GM23338 (cell line): ENCODE measurements around the gene ZNF385B. TPM values are rescaled to one million over a fixed set of nuclear protein-coding genes. Genes with fewer than 3 reads are reported as not detected.

Experiments
- ATAC-seq: fragments of 200-7000 bp; cut with Tn5 transposase; 3 replicates; pipeline ENCODE4 v1.9.1; 2020
- DNase-seq: peaks from one replicate; pipeline ENCODE4 v3.0.0-alpha.2; 2015; ENCODE audit warnings: low spot score
- H2AFZ ChIP-seq: fragments of 200-600 bp; sonication (generic); 2 replicates; pipeline ENCODE4 v1.8.0; 2016; ENCODE audit warnings: antibody characterized with exemption, mild to moderate bottlenecking, moderate library complexity
- H3F3A ChIP-seq: fragments of 200-600 bp; sonication (generic); replicated peaks from 2 replicates; pipeline ENCODE4 v1.8.0; 2017; ENCODE audit warnings: antibody characterized with exemption, mixed run types, low read depth
- H3K27ac ChIP-seq: fragments of 200-600 bp; sonication (generic); 2 replicates; pipeline ENCODE4 v1.6.1; 2016; ENCODE audit warnings: low read depth
- H3K27me3 ChIP-seq: fragments of 200-600 bp; sonication (generic); 2 replicates; pipeline ENCODE4 v1.8.0; 2016; ENCODE audit warnings: mild to moderate bottlenecking, mixed run types, moderate library complexity; ENCODE audit not compliant: insufficient read depth
- H3K36me3 ChIP-seq: fragments of 200-600 bp; sonication (generic); 2 replicates; pipeline ENCODE4 v1.8.0; 2016; ENCODE audit warnings: mild to moderate bottlenecking; ENCODE audit not compliant: insufficient read depth
- H3K4me1 ChIP-seq: fragments of 200-600 bp; sonication (generic); 2 replicates; pipeline ENCODE4 v1.8.0; 2016; ENCODE audit warnings: mild to moderate bottlenecking, moderate library complexity; ENCODE audit not compliant: insufficient read depth
- H3K4me2 ChIP-seq: fragments of 200-600 bp; sonication (generic); 2 replicates; pipeline ENCODE4 v1.7.1; 2017; ENCODE audit warnings: mixed run types
- H3K4me3 ChIP-seq: fragments of 200-600 bp; sonication (generic); 2 replicates; pipeline ENCODE4 v1.6.1; 2016; ENCODE audit warnings: mixed run types
- H3K79me2 ChIP-seq: fragments of 200-600 bp; sonication (generic); replicated peaks from 2 replicates; pipeline ENCODE4 v1.8.0; 2017; ENCODE audit warnings: mild to moderate bottlenecking; ENCODE audit not compliant: insufficient read depth
- H3K9me2 ChIP-seq: fragments of 200-600 bp; sonication (generic); 2 replicates; pipeline ENCODE4 v1.8.0; 2017; ENCODE audit not compliant: insufficient read depth
- H4K20me1 ChIP-seq: fragments of 200-600 bp; sonication (generic); replicated peaks from 2 replicates; pipeline ENCODE4 v1.8.0; 2017; ENCODE audit warnings: mild to moderate bottlenecking; ENCODE audit not compliant: insufficient read depth
- H3K27ac Mint-ChIP-seq: 2 replicates; pipeline ENCODE4 v1.8.0; 2020; ENCODE audit warnings: inconsistent platforms, mild to moderate bottlenecking, moderate library complexity, mixed read lengths
- H3K27me3 Mint-ChIP-seq: 3 replicates; pipeline ENCODE4 v1.8.0; 2022; ENCODE audit warnings: low read depth, mild to moderate bottlenecking, moderate library complexity, mixed read lengths, inconsistent platforms; ENCODE audit not compliant: insufficient read depth, poor library complexity
- H3K36me3 Mint-ChIP-seq: 3 replicates; pipeline ENCODE4 v1.8.0; 2021; ENCODE audit warnings: low read depth, mild to moderate bottlenecking, inconsistent platforms, moderate library complexity, mixed read lengths
- H3K4me1 Mint-ChIP-seq: 3 replicates; pipeline ENCODE4 v1.8.0; 2020; ENCODE audit warnings: mild to moderate bottlenecking, inconsistent platforms, mixed read lengths
- H3K4me3 Mint-ChIP-seq: 3 replicates; pipeline ENCODE4 v1.8.0; 2021; ENCODE audit warnings: moderate library complexity, mild to moderate bottlenecking, inconsistent platforms, mixed read lengths
- H3K9me3 Mint-ChIP-seq: 3 replicates; pipeline ENCODE4 v1.8.0; 2020; ENCODE audit warnings: moderate library complexity, mild to moderate bottlenecking, inconsistent platforms, mixed read lengths
- EZH2 ChIP-seq: fragments of 200-600 bp; sonication (generic); IDR thresholded peaks from one replicate; pipeline ENCODE4 v1.8.0; 2017; ENCODE audit warnings: antibody characterized with exemption, mild to moderate bottlenecking, low read depth; ENCODE audit not compliant: unreplicated experiment
- JUNB ChIP-seq: IDR thresholded peaks from one replicate; pipeline ENCODE4 v1.6.1; 2016; ENCODE audit warnings: antibody characterized with exemption; ENCODE audit not compliant: unreplicated experiment
- NANOG ChIP-seq: IDR thresholded peaks from 2 replicates; pipeline ENCODE4 v1.6.1; 2016; ENCODE audit warnings: antibody characterized with exemption, borderline replicate concordance
- STAT1 ChIP-seq: IDR thresholded peaks from one replicate; pipeline ENCODE4 v1.6.1; 2016; ENCODE audit warnings: antibody characterized with exemption; ENCODE audit not compliant: unreplicated experiment
- ZNF331 ChIP-seq: fragments of 250-450 bp; sonication (Bioruptor Pico); IDR thresholded peaks from 2 replicates; pipeline ENCODE4 v1.5.0; 2020; ENCODE audit warnings: low read depth, mild to moderate bottlenecking, moderate library complexity
- polyA plus RNA-seq: library from polyadenylated mRNA; unstranded; fragments of >200 nt; fragmentation: Nextera tagmentation; extraction: Ambion mirVana; gene quantifications from 2 replicates; pipeline ENCODE4 v1.2.1, GENCODE V29; 2016
- total RNA-seq: library from RNA; depleted of rRNA; stranded (reverse); fragments of >200 nt; shearing (Covaris generic); gene quantifications from 2 replicates; pipeline ENCODE4 v1.2.3, GENCODE V29; 2014
- TF ChIP-seq, protein P1 (sequence below): IDR thresholded peaks from 2 replicates; pipeline ENCODE4 v1.6.1; 2016; ENCODE audit warnings: antibody characterized with exemption
- TF ChIP-seq, protein P2 (sequence below): fragments of 250-450 bp; sonication (Bioruptor Pico); IDR thresholded peaks from 2 replicates; pipeline ENCODE4 v1.5.0; 2020; ENCODE audit warnings: mild to moderate bottlenecking, moderate library complexity
- TF ChIP-seq, protein P3 (sequence below), 2 experiments: fragments of 200-600 bp in 1 of 2; sonication (generic) in 1 of 2; conservative IDR thresholded peaks; 2 replicates each; pipeline versions ENCODE4 v1.5.1 to v1.6.1; 2016 to 2017; ENCODE audit warnings: antibody characterized with exemption in 2 of 2, low read depth in 2 of 2, mild to moderate bottlenecking in 2 of 2, moderate library complexity in 1 of 2

ZNF385B gene
- total and polyA plus RNA-seq, 2 experiments from 2014 or later: 1.5 to 4.6 TPM

DNA sequence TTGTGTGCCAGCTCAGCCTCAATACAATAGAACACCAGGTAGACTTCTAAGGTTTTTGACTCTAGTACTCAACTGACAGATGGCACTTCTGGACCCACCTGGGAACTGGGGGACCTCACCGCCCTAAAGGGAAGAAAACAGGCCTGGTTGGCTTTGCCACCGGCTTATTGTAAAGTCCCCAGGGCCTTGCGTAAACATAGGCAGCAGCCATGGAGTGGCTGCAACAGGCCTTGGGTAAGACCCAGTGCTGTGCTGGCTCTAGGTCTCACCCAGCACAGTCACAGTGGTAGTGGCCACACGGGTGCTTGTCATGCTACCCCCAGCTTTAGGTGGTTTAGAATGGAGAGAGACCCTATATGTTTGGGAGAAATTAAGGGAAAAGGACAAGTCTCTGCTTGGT is 366.1 kb downstream of the ZNF385B start:
- no peak overlapping the region for H3K4me3 ChIP-seq

More for the DNA sequence above, 366.1 kb downstream of the ZNF385B start:
- Mint-ChIP-seq H3K27me3 (no peaks in the 10 kb centered on the region), H3K9me3 (no peaks in the 10 kb centered on the region), H3K4me3 (no peak overlapping the region), H3K4me1 (no peaks in the 10 kb centered on the region), H3K36me3 (no peaks in the 10 kb centered on the region), H3K27ac (no peak overlapping the region)
- no peak for ATAC-seq
- Histone ChIP-seq H3K27me3 (no peaks in the 10 kb centered on the region), H3K36me3 (no peaks in the 10 kb centered on the region), H3K27ac (no peak overlapping the region), H3K79me2 (no peaks in the 10 kb centered on the region), H3K9me2 (no peaks in the 10 kb centered on the region), H4K20me1 (no peaks in the 10 kb centered on the region), H3K4me1 (no peaks in the 10 kb centered on the region), H3F3A (peaks cover 4% of the 10 kb centered on the region; the same call in 1 of the 2 replicates), H2AFZ (no peak overlapping the region), H3K4me2 (no peak overlapping the region)
- TF ChIP-seq JUNB (no peak), ZNF331 (CRISPR knock-in tag) (no peak), STAT1 (no peak), NANOG (no peak), EZH2 (no peak)
- TF ChIP-seq, protein P1, sequence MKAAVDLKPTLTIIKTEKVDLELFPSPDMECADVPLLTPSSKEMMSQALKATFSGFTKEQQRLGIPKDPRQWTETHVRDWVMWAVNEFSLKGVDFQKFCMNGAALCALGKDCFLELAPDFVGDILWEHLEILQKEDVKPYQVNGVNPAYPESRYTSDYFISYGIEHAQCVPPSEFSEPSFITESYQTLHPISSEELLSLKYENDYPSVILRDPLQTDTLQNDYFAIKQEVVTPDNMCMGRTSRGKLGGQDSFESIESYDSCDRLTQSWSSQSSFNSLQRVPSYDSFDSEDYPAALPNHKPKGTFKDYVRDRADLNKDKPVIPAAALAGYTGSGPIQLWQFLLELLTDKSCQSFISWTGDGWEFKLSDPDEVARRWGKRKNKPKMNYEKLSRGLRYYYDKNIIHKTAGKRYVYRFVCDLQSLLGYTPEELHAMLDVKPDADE: no peak
- TF ChIP-seq, protein P2, sequence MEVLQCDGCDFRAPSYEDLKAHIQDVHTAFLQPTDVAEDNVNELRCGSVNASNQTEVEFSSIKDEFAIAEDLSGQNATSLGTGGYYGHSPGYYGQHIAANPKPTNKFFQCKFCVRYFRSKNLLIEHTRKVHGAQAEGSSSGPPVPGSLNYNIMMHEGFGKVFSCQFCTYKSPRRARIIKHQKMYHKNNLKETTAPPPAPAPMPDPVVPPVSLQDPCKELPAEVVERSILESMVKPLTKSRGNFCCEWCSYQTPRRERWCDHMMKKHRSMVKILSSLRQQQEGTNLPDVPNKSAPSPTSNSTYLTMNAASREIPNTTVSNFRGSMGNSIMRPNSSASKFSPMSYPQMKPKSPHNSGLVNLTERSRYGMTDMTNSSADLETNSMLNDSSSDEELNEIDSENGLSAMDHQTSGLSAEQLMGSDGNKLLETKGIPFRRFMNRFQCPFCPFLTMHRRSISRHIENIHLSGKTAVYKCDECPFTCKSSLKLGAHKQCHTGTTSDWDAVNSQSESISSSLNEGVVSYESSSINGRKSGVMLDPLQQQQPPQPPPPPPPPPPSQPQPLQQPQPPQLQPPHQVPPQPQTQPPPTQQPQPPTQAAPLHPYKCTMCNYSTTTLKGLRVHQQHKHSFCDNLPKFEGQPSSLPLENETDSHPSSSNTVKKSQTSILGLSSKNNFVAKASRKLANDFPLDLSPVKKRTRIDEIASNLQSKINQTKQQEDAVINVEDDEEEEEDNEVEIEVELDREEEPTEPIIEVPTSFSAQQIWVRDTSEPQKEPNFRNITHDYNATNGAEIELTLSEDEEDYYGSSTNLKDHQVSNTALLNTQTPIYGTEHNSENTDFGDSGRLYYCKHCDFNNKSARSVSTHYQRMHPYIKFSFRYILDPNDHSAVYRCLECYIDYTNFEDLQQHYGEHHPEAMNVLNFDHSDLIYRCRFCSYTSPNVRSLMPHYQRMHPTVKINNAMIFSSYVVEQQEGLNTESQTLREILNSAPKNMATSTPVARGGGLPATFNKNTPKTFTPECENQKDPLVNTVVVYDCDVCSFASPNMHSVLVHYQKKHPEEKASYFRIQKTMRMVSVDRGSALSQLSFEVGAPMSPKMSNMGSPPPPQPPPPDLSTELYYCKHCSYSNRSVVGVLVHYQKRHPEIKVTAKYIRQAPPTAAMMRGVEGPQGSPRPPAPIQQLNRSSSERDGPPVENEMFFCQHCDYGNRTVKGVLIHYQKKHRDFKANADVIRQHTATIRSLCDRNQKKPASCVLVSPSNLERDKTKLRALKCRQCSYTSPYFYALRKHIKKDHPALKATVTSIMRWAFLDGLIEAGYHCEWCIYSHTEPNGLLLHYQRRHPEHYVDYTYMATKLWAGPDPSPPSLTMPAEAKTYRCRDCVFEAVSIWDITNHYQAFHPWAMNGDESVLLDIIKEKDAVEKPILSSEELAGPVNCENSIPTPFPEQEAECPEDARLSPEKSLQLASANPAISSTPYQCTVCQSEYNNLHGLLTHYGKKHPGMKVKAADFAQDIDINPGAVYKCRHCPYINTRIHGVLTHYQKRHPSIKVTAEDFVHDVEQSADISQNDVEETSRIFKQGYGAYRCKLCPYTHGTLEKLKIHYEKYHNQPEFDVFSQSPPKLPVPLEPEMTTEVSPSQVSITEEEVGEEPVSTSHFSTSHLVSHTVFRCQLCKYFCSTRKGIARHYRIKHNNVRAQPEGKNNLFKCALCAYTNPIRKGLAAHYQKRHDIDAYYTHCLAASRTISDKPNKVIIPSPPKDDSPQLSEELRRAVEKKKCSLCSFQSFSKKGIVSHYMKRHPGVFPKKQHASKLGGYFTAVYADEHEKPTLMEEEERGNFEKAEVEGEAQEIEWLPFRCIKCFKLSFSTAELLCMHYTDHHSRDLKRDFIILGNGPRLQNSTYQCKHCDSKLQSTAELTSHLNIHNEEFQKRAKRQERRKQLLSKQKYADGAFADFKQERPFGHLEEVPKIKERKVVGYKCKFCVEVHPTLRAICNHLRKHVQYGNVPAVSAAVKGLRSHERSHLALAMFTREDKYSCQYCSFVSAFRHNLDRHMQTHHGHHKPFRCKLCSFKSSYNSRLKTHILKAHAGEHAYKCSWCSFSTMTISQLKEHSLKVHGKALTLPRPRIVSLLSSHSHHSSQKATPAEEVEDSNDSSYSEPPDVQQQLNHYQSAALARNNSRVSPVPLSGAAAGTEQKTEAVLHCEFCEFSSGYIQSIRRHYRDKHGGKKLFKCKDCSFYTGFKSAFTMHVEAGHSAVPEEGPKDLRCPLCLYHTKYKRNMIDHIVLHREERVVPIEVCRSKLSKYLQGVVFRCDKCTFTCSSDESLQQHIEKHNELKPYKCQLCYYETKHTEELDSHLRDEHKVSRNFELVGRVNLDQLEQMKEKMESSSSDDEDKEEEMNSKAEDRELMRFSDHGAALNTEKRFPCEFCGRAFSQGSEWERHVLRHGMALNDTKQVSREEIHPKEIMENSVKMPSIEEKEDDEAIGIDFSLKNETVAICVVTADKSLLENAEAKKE (CRISPR knock-in tag): no peak
- TF ChIP-seq, protein P3, sequence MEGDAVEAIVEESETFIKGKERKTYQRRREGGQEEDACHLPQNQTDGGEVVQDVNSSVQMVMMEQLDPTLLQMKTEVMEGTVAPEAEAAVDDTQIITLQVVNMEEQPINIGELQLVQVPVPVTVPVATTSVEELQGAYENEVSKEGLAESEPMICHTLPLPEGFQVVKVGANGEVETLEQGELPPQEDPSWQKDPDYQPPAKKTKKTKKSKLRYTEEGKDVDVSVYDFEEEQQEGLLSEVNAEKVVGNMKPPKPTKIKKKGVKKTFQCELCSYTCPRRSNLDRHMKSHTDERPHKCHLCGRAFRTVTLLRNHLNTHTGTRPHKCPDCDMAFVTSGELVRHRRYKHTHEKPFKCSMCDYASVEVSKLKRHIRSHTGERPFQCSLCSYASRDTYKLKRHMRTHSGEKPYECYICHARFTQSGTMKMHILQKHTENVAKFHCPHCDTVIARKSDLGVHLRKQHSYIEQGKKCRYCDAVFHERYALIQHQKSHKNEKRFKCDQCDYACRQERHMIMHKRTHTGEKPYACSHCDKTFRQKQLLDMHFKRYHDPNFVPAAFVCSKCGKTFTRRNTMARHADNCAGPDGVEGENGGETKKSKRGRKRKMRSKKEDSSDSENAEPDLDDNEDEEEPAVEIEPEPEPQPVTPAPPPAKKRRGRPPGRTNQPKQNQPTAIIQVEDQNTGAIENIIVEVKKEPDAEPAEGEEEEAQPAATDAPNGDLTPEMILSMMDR (conservative IDR thresholded peaks at IDR 0.05; ENCODE audit: low read depth in 2 of 2): no peak
- DNase-seq: no peak
